Ishikawa (cell line): ENCODE data around the gene FOXN3.

Source experiments
- CEBPB ChIP-seq: IDR thresholded peaks from 2 replicates; pipeline ENCODE4 v1.6.1; 2012
- CREB1 ChIP-seq: IDR thresholded peaks from 2 replicates; pipeline ENCODE4 v1.6.1; 2012; ENCODE audit warnings: low read depth
- EGR1 ChIP-seq: IDR thresholded peaks from 2 replicates; pipeline ENCODE4 v1.6.1; 2012
- EP300 ChIP-seq: IDR thresholded peaks from 2 replicates; pipeline ENCODE4 v1.6.1; 2012; ENCODE audit warnings: borderline replicate concordance
- FOXM1 ChIP-seq: IDR thresholded peaks from 2 replicates; pipeline ENCODE4 v1.6.1; 2012; ENCODE audit warnings: low read depth, borderline replicate concordance
- NFIC ChIP-seq: IDR thresholded peaks from 2 replicates; pipeline ENCODE4 v1.6.1; 2012
- RAD21 ChIP-seq: IDR thresholded peaks from 2 replicates; pipeline ENCODE4 v1.6.1; 2012; ENCODE audit warnings: low read depth
- REST ChIP-seq: IDR thresholded peaks from 2 replicates; pipeline ENCODE4 v1.6.1; 2012; ENCODE audit warnings: low read depth, mild to moderate bottlenecking
- TAF1 ChIP-seq: IDR thresholded peaks from 2 replicates; pipeline ENCODE4 v1.6.1; 2012; ENCODE audit warnings: low read depth, mild to moderate bottlenecking
- TCF12 ChIP-seq: IDR thresholded peaks from 2 replicates; pipeline ENCODE4 v1.6.1; 2012; ENCODE audit warnings: low read depth
- TEAD4 ChIP-seq: IDR thresholded peaks from 2 replicates; pipeline ENCODE4 v1.6.1; 2012
- USF1 ChIP-seq: IDR thresholded peaks from 2 replicates; pipeline ENCODE4 v1.6.1; 2012
- YY1 ChIP-seq: IDR thresholded peaks from 2 replicates; pipeline ENCODE4 v1.6.1; 2012; ENCODE audit warnings: low read depth
- ZBTB7A ChIP-seq: IDR thresholded peaks from 2 replicates; pipeline ENCODE4 v1.6.1; 2012; ENCODE audit warnings: low read depth
- TF ChIP-seq, protein P1 (sequence below): IDR thresholded peaks from 2 replicates; pipeline ENCODE4 v1.6.1; 2012

The FOXN3 gene

DNA sequence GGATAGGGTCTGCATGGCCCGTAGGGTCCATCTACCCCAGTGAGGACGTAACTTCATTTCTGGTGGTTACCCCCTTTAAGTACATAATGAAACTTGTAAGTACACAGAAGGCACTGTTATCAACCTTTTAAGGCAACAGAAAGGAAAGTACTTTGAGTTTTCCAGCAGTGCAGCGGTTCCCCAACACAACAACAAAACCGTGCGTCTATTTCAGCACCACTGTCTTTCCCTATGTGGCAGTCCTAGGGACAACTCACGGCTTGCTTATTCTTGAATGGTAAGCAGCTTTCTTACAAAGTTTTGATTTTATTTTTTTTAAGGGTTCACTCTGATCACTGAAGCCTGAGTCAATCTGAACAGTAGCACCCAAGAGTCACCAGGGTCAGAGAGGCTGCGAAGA is 46.3 kb downstream of the FOXN3 start:
- TF ChIP-seq USF1 (no peak), FOXM1 (no peak), EP300 (no peak), ZBTB7A (no peak), REST (no peak), YY1 (no peak), TEAD4 (no peak), NFIC (no peak), TCF12 (no peak), CREB1 (no peak), CEBPB (no peak), TAF1 (no peak), RAD21 (no peak), EGR1 (no peak)
- TF ChIP-seq, protein P1, sequence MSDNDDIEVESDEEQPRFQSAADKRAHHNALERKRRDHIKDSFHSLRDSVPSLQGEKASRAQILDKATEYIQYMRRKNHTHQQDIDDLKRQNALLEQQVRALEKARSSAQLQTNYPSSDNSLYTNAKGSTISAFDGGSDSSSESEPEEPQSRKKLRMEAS = no peak

GRCh38 chr14:89370381-89370780 is 46.7 kb downstream of the FOXN3 start:
- TF ChIP-seq USF1 (no peak), YY1 (no peak), RAD21 (no peak), CREB1 (no peak), TCF12 (no peak), TAF1 (no peak), REST (no peak), FOXM1 (no peak), TEAD4 (no peak), ZBTB7A (no peak)

- TF ChIP-seq RAD21 = no peak
Observed at GRCh38 chr14:89369656-89370055, 47.4 kb downstream of the FOXN3 start.

GRCh38 chr14:89368490-89369477 is 48.2 kb downstream of the FOXN3 start:
- TF ChIP-seq EP300 (no peak), CREB1 (no peak), NFIC (no peak), CEBPB (no peak), RAD21 (no peak), YY1 (no peak), FOXM1 (no peak), TCF12 (no peak), ZBTB7A (no peak), EGR1 (no peak), TEAD4 (no peak), USF1 (no peak), TAF1 (no peak), REST (no peak)
- TF ChIP-seq, protein P1 = no peak
